PC-9 (cell line): ENCODE data around the gene RAB11A. TPM values are rescaled to one million over a fixed set of nuclear protein-coding genes. Genes with fewer than 3 reads are reported as not detected.

Source experiments
- BruUV-seq: library from RNA; stranded (reverse); fragments of 400-500 nt; replicated peaks from 2 replicates; lab custom pipeline; 2021; lab: Mats Ljungman, UMichigan
- CTCF ChIA-PET: fragments of 300-600 bp; sonication (Branson Sonifier 250); formaldehyde crosslinking; loops from one replicate; lab custom pipeline; 2022; ENCODE audit warnings: antibody characterized with exemption; lab: Charles Lee
- POLR2A ChIA-PET: fragments of 300-600 bp; sonication (Branson Sonifier 250); formaldehyde crosslinking; loops from one replicate; lab custom pipeline; 2022; ENCODE audit warnings: antibody characterized with exemption; ENCODE audit not compliant: unreplicated experiment; lab: Charles Lee
- DNase-seq, 2 experiments: peaks; one replicate each; pipeline versions ENCODE4 v3.0.0 to v3.0.0-alpha.2; 2015 to 2022; ENCODE audit warnings: mixed read lengths in 1 of 2
- H2AFZ ChIP-seq: fragments of 200-600 bp; sonication (generic); 2 replicates; pipeline ENCODE4 v1.8.1; 2017; ENCODE audit warnings: antibody characterized with exemption
- H3F3A ChIP-seq: fragments of 200-600 bp; sonication (generic); 2 replicates; pipeline ENCODE4 v1.8.1; 2017; ENCODE audit warnings: antibody characterized with exemption, mild to moderate bottlenecking, low read depth; ENCODE audit not compliant: insufficient read depth
- H3K27ac ChIP-seq: fragments of 200-600 bp; sonication (generic); 2 replicates; pipeline ENCODE4 v1.6.1; 2016; ENCODE audit warnings: mixed run types
- H3K27me3 ChIP-seq: fragments of 200-600 bp; sonication (generic); 2 replicates; pipeline ENCODE4 v1.6.1; 2016; ENCODE audit warnings: low read depth, mixed run types; ENCODE audit not compliant: insufficient read depth
- H3K36me3 ChIP-seq: fragments of 200-600 bp; sonication (generic); 2 replicates; pipeline ENCODE4 v1.6.1; 2016; ENCODE audit warnings: low read depth, mixed run types
- H3K4me1 ChIP-seq: fragments of 200-600 bp; sonication (generic); replicated peaks from 2 replicates; pipeline ENCODE4 v1.6.1; 2016; ENCODE audit warnings: mixed run types; ENCODE audit not compliant: insufficient read depth
- H3K4me2 ChIP-seq: fragments of 200-600 bp; sonication (generic); 2 replicates; pipeline ENCODE4 v1.6.1; 2017; ENCODE audit warnings: mixed run types
- H3K4me3 ChIP-seq: fragments of 200-600 bp; sonication (generic); 2 replicates; pipeline ENCODE4 v1.6.1; 2016; ENCODE audit warnings: mixed run types
- H3K79me2 ChIP-seq: fragments of 200-600 bp; sonication (generic); 2 replicates; pipeline ENCODE4 v1.6.1; 2017; ENCODE audit warnings: low read depth, mixed run types
- H3K9me2 ChIP-seq: fragments of 200-600 bp; sonication (generic); 2 replicates; pipeline ENCODE4 v1.8.1; 2017; ENCODE audit warnings: mild to moderate bottlenecking; ENCODE audit not compliant: insufficient read depth
- H3K9me3 ChIP-seq: fragments of 200-600 bp; sonication (generic); 2 replicates; pipeline ENCODE4 v1.8.1; 2016; ENCODE audit warnings: low read depth; ENCODE audit not compliant: insufficient read depth
- H4K20me1 ChIP-seq: fragments of 200-600 bp; sonication (generic); 2 replicates; pipeline ENCODE4 v1.8.1; 2017; ENCODE audit not compliant: insufficient read depth
- CTCF ChIP-seq: fragments of 200-600 bp; sonication (generic); conservative IDR thresholded peaks from 2 replicates; pipeline ENCODE4 v1.6.1; 2017; ENCODE audit warnings: mixed run types, antibody characterized with exemption, mild to moderate bottlenecking, moderate library complexity
- EZH2 ChIP-seq: fragments of 200-600 bp; sonication (generic); IDR thresholded peaks from 2 replicates; pipeline ENCODE4 v1.8.0; 2017; ENCODE audit warnings: antibody characterized with exemption, low read depth
- intact Hi-C: fragments of 100-400 bp; cut with micrococcal nuclease; formaldehyde crosslinking; loops from one replicate; pipeline ENCODE4 v1.10.0; 2022; ENCODE audit not compliant: unreplicated experiment
- total RNA-seq: library from RNA; stranded (reverse); gene quantifications from 2 replicates; pipeline ENCODE4 v1.2.3, GENCODE V29; 2021

RAB11A gene
- total RNA-seq, 1 experiment from 2014 or later = 233 TPM

GRCh38 chr15:65827065-65827464, 42.2 kb upstream of the RAB11A start:
- DNase-seq = peak in 1 of 2 experiments; percentile 53
- no peaks in the 10 kb centered on the region for H3K36me3 ChIP-seq
- no peak overlapping the region for H3K4me3 ChIP-seq
- no TSS peak for BruUV-seq
- TF ChIP-seq CTCF = no peak
- H3K79me2 ChIP-seq = no peaks in the 10 kb centered on the region
- peak overlapping the region; percentile 26; the same call in 1 of the 2 replicates for H3K4me2 ChIP-seq
- no peaks in the 10 kb centered on the region for H3K9me2 ChIP-seq
- ChIA-PET POLR2A (no interaction called here), CTCF (no interaction called here)
- H3K27ac ChIP-seq = peak overlapping the region; percentile 49
- H3K27me3 ChIP-seq = no peaks in the 10 kb centered on the region
- peaks cover 10% of the 10 kb centered on the region for H3F3A ChIP-seq
- H4K20me1 ChIP-seq = no peaks in the 10 kb centered on the region
- intact Hi-C loops = no loop called here
- H3K9me3 ChIP-seq = no peaks in the 10 kb centered on the region
- H3K4me1 ChIP-seq = 0 out of 2 replicates have a peak, but pooled peaks cover 4% of the 10 kb centered on the region
- 0 out of 2 replicates have a peak overlapping the region, but pooled peaks have one; percentile 27 for H2AFZ ChIP-seq

DNA sequence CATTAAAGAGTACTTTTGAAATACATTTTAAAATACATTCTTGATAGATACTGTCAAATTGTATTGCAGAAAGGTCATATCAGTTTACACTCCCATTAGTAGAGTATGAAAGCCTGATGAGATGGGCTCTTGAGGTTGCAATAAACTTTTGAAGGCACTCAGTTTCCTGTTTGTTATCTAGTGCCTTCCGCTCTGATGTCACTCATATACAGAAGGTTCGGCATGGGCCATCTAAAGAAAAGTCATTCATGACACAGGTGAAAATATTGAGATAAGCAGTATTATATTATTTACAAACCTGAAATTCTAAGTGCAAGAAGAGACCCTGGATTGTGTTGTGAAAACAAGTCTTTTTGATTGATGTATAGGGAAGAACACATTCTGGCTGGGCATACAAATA, 40.7 kb upstream of the RAB11A start:
- H4K20me1 ChIP-seq = no peaks in the 10 kb centered on the region
- H3K4me2 ChIP-seq = no peak overlapping the region
- DNase-seq = no peak
- peaks cover 22% of the 10 kb centered on the region for H3F3A ChIP-seq
- H3K27me3 ChIP-seq = no peaks in the 10 kb centered on the region
- H3K9me2 ChIP-seq = no peaks in the 10 kb centered on the region
- no peak overlapping the region for H3K4me3 ChIP-seq
- intact Hi-C loops = no loop called here
- BruUV-seq = no TSS peak
- H2AFZ ChIP-seq = no peak overlapping the region
- peaks cover 11% of the 10 kb centered on the region for H3K4me1 ChIP-seq
- ChIA-PET CTCF (no interaction called here), POLR2A (no interaction called here)
- no peaks in the 10 kb centered on the region for H3K79me2 ChIP-seq
- H3K36me3 ChIP-seq = no peaks in the 10 kb centered on the region
- H3K27ac ChIP-seq = no peak overlapping the region
- no peak for TF ChIP-seq EZH2
- no peak for TF ChIP-seq CTCF
- no peaks in the 10 kb centered on the region for H3K9me3 ChIP-seq

DNA sequence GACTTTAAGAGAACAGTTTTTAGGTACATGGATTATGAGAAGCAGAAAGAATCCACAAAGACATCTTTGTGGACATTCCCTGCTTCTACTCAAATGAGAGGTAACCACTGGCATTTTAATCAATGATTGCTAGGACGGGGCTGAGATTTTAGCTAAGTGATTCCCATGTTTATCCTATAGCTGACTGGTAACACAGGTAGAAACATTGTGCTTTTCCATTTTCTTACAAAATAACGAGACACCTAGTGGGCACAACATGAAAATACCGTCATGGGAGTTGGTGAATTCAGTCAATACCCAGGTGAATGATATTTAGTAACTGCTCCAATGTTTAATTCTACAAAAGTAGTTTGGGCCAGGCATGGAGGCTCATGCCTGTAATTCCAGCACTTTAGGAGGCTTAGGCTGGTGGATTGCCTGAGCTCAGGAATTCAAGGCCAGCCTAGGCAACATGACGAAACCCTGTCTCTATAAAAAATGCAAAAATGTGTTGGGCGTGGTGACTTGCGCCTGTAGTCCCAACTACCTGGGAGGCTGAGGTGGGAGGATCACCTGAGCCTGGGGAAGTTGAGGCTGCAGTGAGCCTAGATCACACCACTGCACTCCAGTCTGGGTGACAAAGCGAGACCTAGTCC, 40.0 kb upstream of the RAB11A start:
- H2AFZ ChIP-seq = no peak overlapping the region
- no peaks in the 10 kb centered on the region for H3K36me3 ChIP-seq
- no peak overlapping the region for H3K4me2 ChIP-seq
- H3K79me2 ChIP-seq = no peaks in the 10 kb centered on the region
- H3K4me3 ChIP-seq = no peak overlapping the region
- ChIA-PET CTCF (no interaction called here), POLR2A (no interaction called here)
- no TSS peak for BruUV-seq
- H3K27ac ChIP-seq = no peak overlapping the region
- H3K4me1 ChIP-seq = peaks cover 17% of the 10 kb centered on the region
- H4K20me1 ChIP-seq = no peaks in the 10 kb centered on the region
- DNase-seq = peak in 1 of 2 experiments; percentile 34
- intact Hi-C loops = no loop called here
- peaks cover 26% of the 10 kb centered on the region for H3F3A ChIP-seq
- H3K27me3 ChIP-seq = no peaks in the 10 kb centered on the region
- H3K9me3 ChIP-seq = no peaks in the 10 kb centered on the region
- TF ChIP-seq EZH2 (no peak), CTCF (peak; percentile 63; the same call in 1 of the 2 replicates)
- no peaks in the 10 kb centered on the region for H3K9me2 ChIP-seq
